A673 (cell line): ENCODE data around the gene GSTO2. TPM values are rescaled to one million over a fixed set of nuclear protein-coding genes. Genes with fewer than 3 reads are reported as not detected.

ENCODE experiments used
- BruUV-seq: library from RNA; stranded (reverse); fragments of 400-500 nt; replicated peaks from 2 replicates; lab custom pipeline; 2021; lab: Mats Ljungman, UMichigan
- CTCF ChIA-PET: fragments of 300-600 bp; sonication (Branson Sonifier 250); formaldehyde crosslinking; loops from one replicate; lab custom pipeline; 2022; ENCODE audit warnings: antibody characterized with exemption; lab: Charles Lee
- POLR2A ChIA-PET: fragments of 300-600 bp; sonication (Branson Sonifier 250); formaldehyde crosslinking; loops from one replicate; lab custom pipeline; 2022; ENCODE audit warnings: antibody characterized with exemption; ENCODE audit not compliant: low non-redundant PET; lab: Charles Lee
- DNase-seq: peaks from one replicate; pipeline ENCODE4 v3.0.0-alpha.2; 2015; ENCODE audit warnings: low spot score
- H3K27ac ChIP-seq: fragments of 200-600 bp; sonication (generic); 2 replicates; pipeline ENCODE4 v1.5.1; 2016; ENCODE audit warnings: mixed run types, low read depth, mild to moderate bottlenecking, mixed read lengths, antibody characterized with exemption, low read length; ENCODE audit not compliant: poor library complexity, severe bottlenecking
- H3K27me3 ChIP-seq: fragments of 200-600 bp; sonication (generic); replicated peaks from 2 replicates; pipeline ENCODE4 v1.6.1; 2017; ENCODE audit warnings: mixed run types, low read depth, mild to moderate bottlenecking, mixed read lengths, antibody characterized with exemption, low read length; ENCODE audit not compliant: insufficient read depth, poor library complexity
- H3K36me3 ChIP-seq: fragments of 200-600 bp; sonication (generic); 2 replicates; pipeline ENCODE4 v1.6.1; 2016; ENCODE audit warnings: mixed run types, mild to moderate bottlenecking, mixed read lengths, antibody characterized with exemption, low read length; ENCODE audit not compliant: insufficient read depth, poor library complexity, severe bottlenecking
- H3K4me1 ChIP-seq: fragments of 200-600 bp; sonication (generic); 2 replicates; pipeline ENCODE4 v1.6.1; 2017; ENCODE audit warnings: mixed run types, mild to moderate bottlenecking, mixed read lengths, antibody characterized with exemption, low read length; ENCODE audit not compliant: insufficient read depth, poor library complexity, severe bottlenecking
- H3K4me3 ChIP-seq: fragments of 200-600 bp; sonication (generic); 2 replicates; pipeline ENCODE4 v1.5.1; 2016; ENCODE audit warnings: low read depth, mixed run types, mild to moderate bottlenecking, mixed read lengths, low read length; ENCODE audit not compliant: poor library complexity, severe bottlenecking
- H3K9me3 ChIP-seq: fragments of 200-600 bp; sonication (generic); 2 replicates; pipeline ENCODE4 v1.6.1; 2016; ENCODE audit warnings: mixed run types, low read depth, mild to moderate bottlenecking, mixed read lengths, antibody characterized with exemption, low read length; ENCODE audit not compliant: poor library complexity, severe bottlenecking
- EZH2 ChIP-seq: fragments of 200-600 bp; sonication (generic); IDR thresholded peaks from 2 replicates; pipeline ENCODE4 v1.6.1; 2017; ENCODE audit warnings: borderline replicate concordance, low read depth, mild to moderate bottlenecking, mixed read lengths, antibody characterized with exemption, low read length; ENCODE audit not compliant: poor library complexity, severe bottlenecking
- intact Hi-C: fragments of 100-400 bp; cut with micrococcal nuclease; formaldehyde crosslinking; loops from one replicate; pipeline ENCODE4 v1.10.0; 2022; ENCODE audit not compliant: unreplicated experiment
- total RNA-seq: library from RNA; stranded (reverse); gene quantifications from 2 replicates; pipeline ENCODE4 v1.2.3, GENCODE V29; 2021
- TF ChIP-seq, protein P1 (sequence below): fragments of 300-800, 200-600 bp; sonication (generic); conservative IDR thresholded peaks from 2 replicates; pipeline ENCODE4 v1.5.1; 2017; ENCODE audit warnings: low read depth, mild to moderate bottlenecking, antibody characterized with exemption, low read length, moderate library complexity, mixed read lengths

The GSTO2 gene
- total RNA-seq, 1 experiment from 2014 or later = 0.26 TPM

GRCh38 chr10:104318810-104319741 is 50.1 kb downstream of the GSTO2 start:
- no peak for DNase-seq
- no peak for TF ChIP-seq EZH2
- TF ChIP-seq, protein P1, sequence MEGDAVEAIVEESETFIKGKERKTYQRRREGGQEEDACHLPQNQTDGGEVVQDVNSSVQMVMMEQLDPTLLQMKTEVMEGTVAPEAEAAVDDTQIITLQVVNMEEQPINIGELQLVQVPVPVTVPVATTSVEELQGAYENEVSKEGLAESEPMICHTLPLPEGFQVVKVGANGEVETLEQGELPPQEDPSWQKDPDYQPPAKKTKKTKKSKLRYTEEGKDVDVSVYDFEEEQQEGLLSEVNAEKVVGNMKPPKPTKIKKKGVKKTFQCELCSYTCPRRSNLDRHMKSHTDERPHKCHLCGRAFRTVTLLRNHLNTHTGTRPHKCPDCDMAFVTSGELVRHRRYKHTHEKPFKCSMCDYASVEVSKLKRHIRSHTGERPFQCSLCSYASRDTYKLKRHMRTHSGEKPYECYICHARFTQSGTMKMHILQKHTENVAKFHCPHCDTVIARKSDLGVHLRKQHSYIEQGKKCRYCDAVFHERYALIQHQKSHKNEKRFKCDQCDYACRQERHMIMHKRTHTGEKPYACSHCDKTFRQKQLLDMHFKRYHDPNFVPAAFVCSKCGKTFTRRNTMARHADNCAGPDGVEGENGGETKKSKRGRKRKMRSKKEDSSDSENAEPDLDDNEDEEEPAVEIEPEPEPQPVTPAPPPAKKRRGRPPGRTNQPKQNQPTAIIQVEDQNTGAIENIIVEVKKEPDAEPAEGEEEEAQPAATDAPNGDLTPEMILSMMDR = no peak
- no TSS peak for BruUV-seq
- intact Hi-C loops = no loop called here
- ChIA-PET CTCF (no interaction called here), POLR2A (interaction anchor here (0.6 kb wide), 1 partner anchor 163 kb away, joined by 3 read pairs; no protein-coding TSS in a partner anchor)
- Histone ChIP-seq H3K9me3 (no peaks in the 10 kb centered on the region), H3K27me3 (no peaks in the 10 kb centered on the region), H3K36me3 (peaks cover 18% of the 10 kb centered on the region), H3K4me1 (peaks cover 41% of the 10 kb centered on the region), H3K4me3 (no peak overlapping the region), H3K27ac (no peak overlapping the region)

- no peaks in the 10 kb centered on the region for H3K9me3 ChIP-seq
- H3K27ac ChIP-seq = no peak overlapping the region
- intact Hi-C loops = no loop called here
- peaks cover 51% of the 10 kb centered on the region for H3K4me1 ChIP-seq
- no TSS peak for BruUV-seq
- DNase-seq = no peak
- H3K4me3 ChIP-seq = no peak overlapping the region
- ChIA-PET POLR2A (no interaction called here), CTCF (no interaction called here)
- H3K27me3 ChIP-seq = no peaks in the 10 kb centered on the region
- no peak for TF ChIP-seq EZH2
- TF ChIP-seq, protein P1 = no peak
- no peaks in the 10 kb centered on the region for H3K36me3 ChIP-seq
Observed at GRCh38 chr10:104321226-104321625, 52.2 kb downstream of the GSTO2 start.

GRCh38 chr10:104321725-104322415 is 52.9 kb downstream of the GSTO2 start:
- TF ChIP-seq EZH2 = no peak
- TF ChIP-seq, protein P1 = no peak
- no peak overlapping the region for H3K4me3 ChIP-seq
- no peak for DNase-seq
- BruUV-seq = no TSS peak
- CTCF ChIA-PET = no interaction called here
- H3K27me3 ChIP-seq = no peaks in the 10 kb centered on the region
- intact Hi-C loops = no loop called here
- H3K36me3 ChIP-seq = no peaks in the 10 kb centered on the region
- H3K27ac ChIP-seq = no peak overlapping the region
- no peaks in the 10 kb centered on the region for H3K9me3 ChIP-seq
- H3K4me1 ChIP-seq = peaks cover 52% of the 10 kb centered on the region
- POLR2A ChIA-PET = interaction anchor here (0.7 kb wide), 1 partner anchor 284 kb away, joined by 7 read pairs; no protein-coding TSS in a partner anchor
